CD14-positive monocyte (primary cell): ENCODE measurements around the gene SNX9. TPM values are rescaled to one million over a fixed set of nuclear protein-coding genes. Genes with fewer than 3 reads are reported as not detected.
"Not testable (repeated sequence)": the region's sequence is repeated elsewhere in the genome, so short reads cannot be mapped to it uniquely, and the experiment has no call there.

Experiments used
- DNase-seq, 3 donors: peaks; one replicate each; pipeline ENCODE4 v3.0.0-alpha.2; 2011 to 2022
- H2AFZ ChIP-seq: 2 replicates; pipeline ENCODE4 v1.6.0; 2012; ENCODE audit warnings: mild to moderate bottlenecking, low read depth, low read length, inconsistent platforms; ENCODE audit not compliant: insufficient read depth, poor library complexity, severe bottlenecking
- H3K27ac ChIP-seq, 2 donors: 1 replicate in 1 of 2; 2 replicates in 1 of 2; pipeline ENCODE4 v1.5.1; 2012 to 2013; ENCODE audit warnings: low read length in 2 of 2, control low read depth in 1 of 2, inconsistent platforms in 1 of 2, low read depth in 1 of 2, mild to moderate bottlenecking in 1 of 2
- H3K27me3 ChIP-seq, 2 donors: one replicate each; pipeline versions ENCODE4 v1.6.0 to v1.6.1; 2011 to 2013; ENCODE audit warnings: low read length in 2 of 2; ENCODE audit not compliant: control insufficient read depth in 2 of 2, insufficient read depth in 2 of 2
- H3K36me3 ChIP-seq, 2 donors: replicated peaks in 1 of 2; 1 replicate in 1 of 2; 2 replicates in 1 of 2; pipeline versions ENCODE4 v1.5.1 to v1.6.1; 2012 to 2013; ENCODE audit warnings: low read length in 2 of 2, control low read depth in 1 of 2, inconsistent platforms in 1 of 2, mild to moderate bottlenecking in 1 of 2; ENCODE audit not compliant: insufficient read depth in 2 of 2, control insufficient read depth in 1 of 2
- H3K4me1 ChIP-seq, 2 donors: 1 replicate in 1 of 2; 2 replicates in 1 of 2; pipeline versions ENCODE4 v1.5.1 to v1.6.1; 2012 to 2013; ENCODE audit warnings: low read length in 2 of 2, control low read depth in 1 of 2, inconsistent platforms in 1 of 2, mild to moderate bottlenecking in 1 of 2, moderate library complexity in 1 of 2; ENCODE audit not compliant: insufficient read depth in 2 of 2, control insufficient read depth in 1 of 2
- H3K4me2 ChIP-seq: replicated peaks from 2 replicates; pipeline ENCODE3; 2012; ENCODE audit warnings: low read length, moderate library complexity, mild to moderate bottlenecking; ENCODE audit not compliant: poor library complexity, severe bottlenecking; ENCODE audit errors: extremely low read depth
- H3K4me3 ChIP-seq, 3 experiments: fragments of 200-600 bp in 1 of 3; sonication (generic) in 1 of 3; replicated peaks in 1 of 3; 1 replicate in 2 of 3; 2 replicates in 1 of 3; pipeline ENCODE4 v1.5.1; 2011 to 2013; ENCODE audit warnings: low read length in 3 of 3, mild to moderate bottlenecking in 3 of 3, control low read depth in 2 of 3, low read depth in 2 of 3, inconsistent platforms in 1 of 3, moderate library complexity in 1 of 3
- H3K79me2 ChIP-seq: 2 replicates; pipeline ENCODE4 v1.6.0; 2012; ENCODE audit warnings: mild to moderate bottlenecking, control low read depth, inconsistent platforms, low read length, moderate library complexity; ENCODE audit not compliant: insufficient read depth
- H3K9ac ChIP-seq: 2 replicates; pipeline ENCODE4 v1.6.0; 2017; ENCODE audit warnings: low read length, mild to moderate bottlenecking; ENCODE audit not compliant: insufficient read depth, poor library complexity, severe bottlenecking
- H3K9me3 ChIP-seq, 2 donors: replicated peaks in 1 of 2; 1 replicate in 1 of 2; 2 replicates in 1 of 2; pipeline versions ENCODE4 v1.5.1 to v1.6.1; 2012 to 2013; ENCODE audit warnings: low read length in 2 of 2, control low read depth in 1 of 2; ENCODE audit not compliant: control insufficient read depth in 1 of 2, insufficient read depth in 1 of 2
- H4K20me1 ChIP-seq: 2 replicates; pipeline ENCODE4 v1.6.0; 2012; ENCODE audit warnings: mild to moderate bottlenecking, low read length, control low read depth, moderate library complexity; ENCODE audit not compliant: insufficient read depth
- H3K27ac Mint-ChIP-seq, 7 donors: one replicate each; pipeline ENCODE4 v1.8.0; 2020; ENCODE audit warnings: mild to moderate bottlenecking in 7 of 7, mixed read lengths in 7 of 7, moderate library complexity in 6 of 7, inconsistent platforms in 2 of 7
- H3K27me3 Mint-ChIP-seq, 3 donors: one replicate each; pipeline ENCODE4 v1.8.0; 2021 to 2022; ENCODE audit warnings: low read depth in 3 of 3, mild to moderate bottlenecking in 3 of 3, mixed read lengths in 3 of 3, moderate library complexity in 3 of 3, inconsistent platforms in 1 of 3
- H3K36me3 Mint-ChIP-seq, 2 donors: one replicate each; pipeline ENCODE4 v1.8.0; 2020; ENCODE audit warnings: mixed read lengths in 2 of 2, inconsistent platforms in 1 of 2, mild to moderate bottlenecking in 1 of 2
- H3K4me1 Mint-ChIP-seq: one replicate; pipeline ENCODE4 v1.8.0; 2020; ENCODE audit warnings: mild to moderate bottlenecking, mixed read lengths
- H3K4me3 Mint-ChIP-seq, 2 donors: one replicate each; pipeline ENCODE4 v1.8.0; 2020; ENCODE audit warnings: mild to moderate bottlenecking in 2 of 2, mixed read lengths in 2 of 2, moderate library complexity in 1 of 2
- H3K9me3 Mint-ChIP-seq, 7 donors: one replicate each; pipeline ENCODE4 v1.8.0; 2020 to 2022; ENCODE audit warnings: mixed read lengths in 7 of 7, mild to moderate bottlenecking in 6 of 7, moderate library complexity in 6 of 7, inconsistent platforms in 2 of 7
- CTCF ChIP-seq: fragments of 200-600 bp; IDR thresholded peaks from one replicate; pipeline ENCODE4 v1.8.0; 2022; ENCODE audit warnings: antibody characterized with exemption, mild to moderate bottlenecking
- WGBS: methylation state at CpG from one replicate; pipeline ENCODE4 v1.1.5; 2013; ENCODE audit warnings: missing lambda C conversion rate; ENCODE audit not compliant: insufficient coverage; 5-methylcytosine and 5-hydroxymethylcytosine counted together
- intact Hi-C, 2 donors: fragments of 100-400 bp; cut with micrococcal nuclease; formaldehyde crosslinking; loops; one replicate each; pipeline versions ENCODE4 v1.15.0 to v1.15.1; 2023
- polyA plus RNA-seq, 3 donors: library from polyadenylated mRNA; depleted of rRNA in 1 of 3; unstranded in 2 of 3; stranded (reverse) in 1 of 3; fragments of 300-500 nt in 2 of 3; fragments of >200 nt in 1 of 3; fragmentation: Illumina TruSeq in 2 of 3; gene quantifications; 1 replicate in 2 of 3; 2 replicates in 1 of 3; pipeline ENCODE4 v1.2.3, GENCODE V29; 2012 to 2021

SNX9 gene
- polyA plus RNA-seq, 3 donors: 5.5 to 8.1 (median 7.2) TPM

- Mint-ChIP-seq H3K4me1 (no peaks in the 10 kb centered on the region), H3K27ac (no peak overlapping the region), H3K4me3 (peak overlapping the region in 1 of 2 donors; percentile 7), H3K27me3 (peaks cover 0 to 3% (median 0%) of the 10 kb centered on the region in 3 donors), H3K36me3 (peaks cover 24 to 33% of the 10 kb centered on the region in 2 donors), H3K9me3 (peaks cover 0 to 5% (median 2%) of the 10 kb centered on the region in 7 donors)
- Histone ChIP-seq H3K9ac (no peak overlapping the region), H3K79me2 (no peaks in the 10 kb centered on the region), H4K20me1 (no peaks in the 10 kb centered on the region), H3K9me3 (no peaks in the 10 kb centered on the region), H3K4me2 (no peak overlapping the region), H2AFZ (no peak overlapping the region), H3K27ac (no peak overlapping the region), H3K27me3 (no peaks in the 10 kb centered on the region), H3K36me3 (peaks cover 7 to 32% of the 10 kb centered on the region in 2 donors), H3K4me3 (no peak overlapping the region), H3K4me1 (no peaks in the 10 kb centered on the region)
- TF ChIP-seq CTCF: peak; percentile 12
- intact Hi-C loops: no loop called here
- 0% methylated on average over 1 of the region's 5 CpGs for WGBS
- DNase-seq: peak in 1 of 3 donors; percentile 22
Measured at GRCh38 chr6:157946865-157947532, 124.0 kb downstream of the SNX9 start.

GRCh38 chr6:157950899-157951298 lies 127.9 kb downstream of the SNX9 start:
- H3K27ac Mint-ChIP-seq, H3K4me1 Mint-ChIP-seq, H2AFZ ChIP-seq, H3K4me1 ChIP-seq, H3K27ac ChIP-seq, H3K79me2 ChIP-seq, H4K20me1 ChIP-seq, DNase-seq, H3K36me3 Mint-ChIP-seq, H3K36me3 ChIP-seq, intact Hi-C loops, H3K4me3 ChIP-seq, H3K9ac ChIP-seq, H3K9me3 Mint-ChIP-seq, H3K27me3 ChIP-seq, H3K9me3 ChIP-seq, H3K4me2 ChIP-seq, H3K4me3 Mint-ChIP-seq: not testable (repeated sequence)
- peaks cover 6 to 14% (median 7%) of the 10 kb centered on the region in 3 donors for H3K27me3 Mint-ChIP-seq
- WGBS: 83% methylated on average over 1 of the region's 1 CpG
